Thyroid gland (tissue), 4 donors: ENCODE results near the gene QPCT. TPM values are rescaled to one million over a fixed set of nuclear protein-coding genes. Genes with fewer than 3 reads are reported as not detected.

ENCODE experiments used
- DNase-seq, 2 donors: peaks; one replicate each; pipeline ENCODE4 v3.0.0-alpha.2; 2019
- H3K27ac ChIP-seq, 3 donors: fragments of 200-600 bp; sonication (generic); 1 replicate in 2 of 3; 2 replicates in 1 of 3; pipeline ENCODE4 v1.5.1; 2016 to 2019; ENCODE audit warnings: mild to moderate bottlenecking in 1 of 3, moderate library complexity in 1 of 3
- H3K27me3 ChIP-seq: fragments of 200-600 bp; sonication (generic); one replicate; pipeline ENCODE4 v1.5.1; 2019
- H3K36me3 ChIP-seq, 2 donors: fragments of 200-600 bp; sonication (generic); one replicate each; pipeline ENCODE4 v1.5.1; 2016 to 2019
- H3K4me1 ChIP-seq, 2 donors: fragments of 200-600 bp; sonication (generic); one replicate each; pipeline ENCODE4 v1.5.1; 2017 to 2019
- H3K4me3 ChIP-seq, 3 donors: fragments of 200-600 bp; sonication (generic); replicated peaks in 1 of 3; 1 replicate in 2 of 3; 2 replicates in 1 of 3; pipeline ENCODE4 v1.5.1; 2016; ENCODE audit warnings: mild to moderate bottlenecking in 1 of 3
- H3K9me3 ChIP-seq: fragments of 200-600 bp; sonication (generic); one replicate; pipeline ENCODE4 v1.5.1; 2017
- CTCF ChIP-seq, 6 experiments: fragments of 200-600 bp in 3 of 6; fragments of 450-650 bp in 3 of 6; sonication (generic) in 3 of 6; IDR thresholded peaks; one replicate each; pipeline ENCODE4 v1.5.1; 2016 to 2019; ENCODE audit warnings: antibody characterized with exemption in 6 of 6, mild to moderate bottlenecking in 2 of 6, inconsistent platforms in 1 of 6, moderate library complexity in 1 of 6
- POLR2A ChIP-seq, 2 donors: fragments of 450-650 bp; IDR thresholded peaks; one replicate each; pipeline ENCODE4 v1.6.1; 2017; ENCODE audit warnings: antibody characterized with exemption in 2 of 2, mild to moderate bottlenecking in 2 of 2, moderate library complexity in 1 of 2
- WGBS, 2 donors: methylation state at CpG; one replicate each; pipeline ENCODE4 v1.1.5; 2017; 5-methylcytosine and 5-hydroxymethylcytosine counted together
- intact Hi-C: fragments of 100-400 bp; cut with DNase I; formaldehyde crosslinking; loops from one replicate; pipeline ENCODE4 v1.15.1; 2023
- total RNA-seq, 4 donors: library from RNA; depleted of rRNA; stranded (reverse); fragments of >200 nt; gene quantifications; one replicate each; pipeline ENCODE4 v1.2.3, GENCODE V29; 2016

Gene QPCT
- total RNA-seq, 4 donors from 2014 or later: 1.0 to 6.0 (median 4.3) TPM

- no peak for DNase-seq
- intact Hi-C loops: no loop called here
- 90% methylated on average over 4 of the region's 4 CpGs for WGBS, 2 donors
Measured at GRCh38 chr2:37321029-37321682, 23.3 kb upstream of the QPCT start.

DNA sequence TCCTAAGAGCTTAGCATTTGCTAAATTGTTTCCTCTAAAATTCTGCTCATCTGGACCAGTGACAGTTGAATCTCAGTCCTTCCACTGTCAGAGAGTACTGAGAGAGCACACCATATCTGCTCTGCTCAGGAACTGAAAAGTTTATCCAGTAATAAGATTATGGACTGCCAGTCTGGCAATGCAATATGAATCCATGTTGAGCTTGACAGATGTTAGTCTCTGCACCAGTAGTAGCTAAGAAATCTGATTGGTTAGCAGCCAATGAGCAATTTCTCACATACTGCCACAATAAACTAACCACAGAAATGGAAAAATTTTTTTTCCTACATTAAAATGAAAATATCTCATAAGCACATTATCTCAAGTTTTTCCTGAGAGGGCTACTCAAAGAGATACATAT, 22.1 kb upstream of the QPCT start:
- intact Hi-C loops: no loop called here
- Histone ChIP-seq H3K36me3 (no peaks in the 10 kb centered on the region), H3K4me1 (peaks cover 6 to 33% of the 10 kb centered on the region in 2 donors), H3K4me3 (no peak overlapping the region), H3K27me3 (no peaks in the 10 kb centered on the region), H3K27ac (no peak overlapping the region), H3K9me3 (no peaks in the 10 kb centered on the region)
- no peak for TF ChIP-seq POLR2A (IDR thresholded peaks at IDR 0.05)
- TF ChIP-seq CTCF (IDR thresholded peaks at IDR 0.05): no peak
- no peak for DNase-seq

More at GRCh38 chr2:37321029-37321682, 23.3 kb upstream of the QPCT start:
- Histone ChIP-seq H3K4me1 (peaks cover 6 to 33% of the 10 kb centered on the region in 2 donors), H3K4me3 (no peak overlapping the region), H3K27me3 (no peaks in the 10 kb centered on the region), H3K36me3 (no peaks in the 10 kb centered on the region), H3K9me3 (no peaks in the 10 kb centered on the region), H3K27ac (no peak overlapping the region)
- TF ChIP-seq CTCF (IDR thresholded peaks at IDR 0.05): no peak
- no peak for TF ChIP-seq POLR2A (IDR thresholded peaks at IDR 0.05)

- Histone ChIP-seq H3K4me3 (peak overlapping the region in 2 of 3 donors; percentile 2 to 83), H3K36me3 (no peaks in the 10 kb centered on the region), H3K27me3 (no peaks in the 10 kb centered on the region), H3K27ac (peak overlapping the region in 2 of 3 donors; percentile 76 to 87), H3K4me1 (peaks cover 6 to 27% of the 10 kb centered on the region in 2 donors), H3K9me3 (no peaks in the 10 kb centered on the region)
- DNase-seq: no peak
- intact Hi-C loops: no loop called here
- WGBS, 2 donors: 44 to 48% methylated on average over 13 of the region's 13 CpGs
- TF ChIP-seq POLR2A (IDR thresholded peaks at IDR 0.05): no peak
- TF ChIP-seq CTCF (IDR thresholded peaks at IDR 0.05): no peak
Measured at GRCh38 chr2:37323176-37323780, 21.2 kb upstream of the QPCT start.

- H3K27me3 ChIP-seq: no peaks in the 10 kb centered on the region
- H3K36me3 ChIP-seq: no peaks in the 10 kb centered on the region
- H3K4me1 ChIP-seq: peaks cover 4 to 20% of the 10 kb centered on the region in 2 donors
- peak in 1 of 2 donors; percentile 27 for TF ChIP-seq POLR2A (IDR thresholded peaks at IDR 0.05)
- no peak for TF ChIP-seq CTCF (IDR thresholded peaks at IDR 0.05)
- H3K27ac ChIP-seq: peak overlapping the region; percentile 76 to 87 (median 82)
- intact Hi-C loops: no loop called here
- H3K4me3 ChIP-seq: peak overlapping the region; percentile 48 to 83 (median 68)
- no peaks in the 10 kb centered on the region for H3K9me3 ChIP-seq
- peak; percentile 33 to 36 for DNase-seq
- 3% methylated on average over 20 to 25 of the region's 61 CpGs for WGBS, 2 donors
Measured at GRCh38 chr2:37323781-37324535, 20.5 kb upstream of the QPCT start.

GRCh38 chr2:37324536-37324785, 20.0 kb upstream of the QPCT start:
- DNase-seq: peak; percentile 82 to 84
- Histone ChIP-seq H3K27ac (peak overlapping the region; percentile 76 to 87 (median 82)), H3K4me1 (peaks cover 0 to 20% of the 10 kb centered on the region in 2 donors), H3K27me3 (no peaks in the 10 kb centered on the region), H3K4me3 (peak overlapping the region; percentile 48 to 83 (median 68)), H3K9me3 (no peaks in the 10 kb centered on the region), H3K36me3 (no peaks in the 10 kb centered on the region)
- WGBS, 2 donors: no CpG with 5 or more reads among the region's 33 CpGs
- TF ChIP-seq CTCF (IDR thresholded peaks at IDR 0.05) (peak in 1 of 6 experiments; percentile 12), POLR2A (IDR thresholded peaks at IDR 0.05) (peak in 1 of 2 donors; percentile 76)
- intact Hi-C loops: no loop called here
